Activated CD8-positive, alpha-beta T cell treated with anti-CD3 and anti-CD28 coated beads for 36 hours (primary cell): ENCODE results near the gene POLL. TPM values are rescaled to one million over a fixed set of nuclear protein-coding genes. Genes with fewer than 3 reads are reported as not detected.
A peak's percentile ranks its signal among the peaks of the same experiment; 100 is the strongest.

Experiments
- ATAC-seq: fragments of 200-7000 bp; cut with Tn5 transposase; one replicate; pipeline ENCODE4 v1.10.0; 2021; ENCODE audit warnings: mild to moderate bottlenecking, moderate library complexity
- CTCF ChIA-PET: fragments of 350-600 bp; sonication (Branson Sonifier 250); formaldehyde crosslinking; loops from one replicate; lab custom pipeline; 2021; ENCODE audit warnings: antibody characterized with exemption; lab: Charles Lee
- POLR2A ChIA-PET: fragments of 350-600 bp; sonication (Branson Sonifier 250); formaldehyde crosslinking; loops from one replicate; lab custom pipeline; 2021; ENCODE audit warnings: antibody characterized with exemption; lab: Charles Lee
- DNase-seq: peaks from one replicate; pipeline ENCODE4 v3.0.0-alpha.2; 2020
- H3K27ac Mint-ChIP-seq: one replicate; pipeline ENCODE4 v1.8.0; 2021; ENCODE audit warnings: mild to moderate bottlenecking, mixed read lengths
- H3K27me3 Mint-ChIP-seq: one replicate; pipeline ENCODE4 v1.8.0; 2021; ENCODE audit warnings: mixed read lengths
- H3K36me3 Mint-ChIP-seq: one replicate; pipeline ENCODE4 v1.8.0; 2021; ENCODE audit warnings: low read depth, mixed read lengths
- H3K4me1 Mint-ChIP-seq: one replicate; pipeline ENCODE4 v1.8.0; 2021; ENCODE audit warnings: low read depth, mixed read lengths
- H3K4me3 Mint-ChIP-seq: one replicate; pipeline ENCODE4 v1.8.0; 2021; ENCODE audit warnings: mild to moderate bottlenecking, moderate library complexity, mixed read lengths
- H3K9me3 Mint-ChIP-seq: one replicate; pipeline ENCODE4 v1.8.0; 2021; ENCODE audit warnings: mixed read lengths
- CTCF ChIP-seq: fragments of 200-600 bp; IDR thresholded peaks from one replicate; pipeline ENCODE4 v1.8.0; 2022; ENCODE audit warnings: antibody characterized with exemption, mild to moderate bottlenecking
- intact Hi-C: fragments of 100-400 bp; cut with micrococcal nuclease; formaldehyde crosslinking; loops from one replicate; pipeline ENCODE4 v1.10.0; 2022
- total RNA-seq, 2 experiments: library from RNA; stranded (reverse); gene quantifications; one replicate each; pipeline ENCODE4 v1.2.3, GENCODE V29; 2021

Gene POLL
- total RNA-seq, 2 experiments from 2014 or later, result 32.2 to 33.8 TPM

DNA sequence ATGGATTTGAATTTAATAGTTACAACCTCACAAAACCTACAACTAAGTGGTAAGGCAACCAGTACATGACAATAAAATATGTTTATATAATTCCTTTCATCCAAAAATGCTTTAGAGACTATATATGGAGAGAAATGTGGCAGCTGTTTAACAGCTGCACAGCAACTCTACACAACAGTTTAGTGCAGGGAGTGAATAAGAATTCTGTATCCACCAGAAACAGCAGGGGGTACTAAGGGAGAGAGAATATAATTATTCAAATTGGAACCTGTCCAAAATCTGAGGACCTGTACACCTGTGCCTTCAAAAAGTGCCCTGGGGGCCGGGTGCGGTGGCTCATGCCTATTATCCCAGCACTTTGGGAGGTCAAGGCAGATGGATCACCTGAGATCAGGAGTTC lies 49.6 kb downstream of the POLL start:
- ATAC-seq (no peak), DNase-seq (no peak)
- ChIA-PET POLR2A (interaction anchor here (0.7 kb wide), 1 partner anchor 9 kb away, joined by 3 read pairs; no protein-coding TSS in a partner anchor), CTCF (interaction anchor here (0.9 to 3.0 kb wide), 3 partner anchors 11 to 324 kb away, joined by 3 to 23 read pairs (median 16); no protein-coding TSS in a partner anchor)
- Mint-ChIP-seq H3K4me1 (no peaks in the 10 kb centered on the region), H3K27me3 (no peaks in the 10 kb centered on the region), H3K4me3 (no peak overlapping the region), H3K9me3 (no peaks in the 10 kb centered on the region), H3K36me3 (peaks cover 4% of the 10 kb centered on the region), H3K27ac (no peak overlapping the region)
- intact Hi-C loops, result no loop called here
- no peak for TF ChIP-seq CTCF

DNA sequence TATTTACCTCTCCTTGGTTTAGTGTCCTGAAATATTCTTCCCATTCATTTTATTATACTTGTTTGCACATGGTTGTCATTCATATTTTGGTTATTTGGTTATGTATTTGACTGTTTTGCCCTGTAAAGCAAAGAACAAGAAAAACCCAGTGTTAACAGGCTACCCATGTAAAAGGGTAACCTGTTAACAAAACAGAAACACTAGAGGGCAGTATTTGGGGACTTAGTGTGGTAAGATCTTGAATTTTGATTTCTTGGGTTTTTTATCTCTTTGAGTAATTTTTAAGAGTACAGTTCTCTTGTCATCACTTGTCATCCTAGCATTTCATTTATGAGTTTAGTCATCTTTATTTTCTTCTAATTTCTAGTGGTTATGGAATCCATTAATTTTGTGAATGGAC lies 51.3 kb downstream of the POLL start:
- ChIA-PET CTCF (interaction anchor here (0.7 to 7.8 kb wide), 10 partner anchors 8 to 323 kb away, joined by 3 to 39 read pairs (median 4); no protein-coding TSS in a partner anchor), POLR2A (no interaction called here)
- Mint-ChIP-seq H3K9me3 (no peaks in the 10 kb centered on the region), H3K4me3 (no peak overlapping the region), H3K27me3 (no peaks in the 10 kb centered on the region), H3K27ac (no peak overlapping the region), H3K36me3 (peaks cover 9% of the 10 kb centered on the region), H3K4me1 (no peaks in the 10 kb centered on the region)
- ATAC-seq (peak; percentile 66), DNase-seq (no peak)
- peak; percentile 58 for TF ChIP-seq CTCF
- intact Hi-C loops, result no loop called here

DNA sequence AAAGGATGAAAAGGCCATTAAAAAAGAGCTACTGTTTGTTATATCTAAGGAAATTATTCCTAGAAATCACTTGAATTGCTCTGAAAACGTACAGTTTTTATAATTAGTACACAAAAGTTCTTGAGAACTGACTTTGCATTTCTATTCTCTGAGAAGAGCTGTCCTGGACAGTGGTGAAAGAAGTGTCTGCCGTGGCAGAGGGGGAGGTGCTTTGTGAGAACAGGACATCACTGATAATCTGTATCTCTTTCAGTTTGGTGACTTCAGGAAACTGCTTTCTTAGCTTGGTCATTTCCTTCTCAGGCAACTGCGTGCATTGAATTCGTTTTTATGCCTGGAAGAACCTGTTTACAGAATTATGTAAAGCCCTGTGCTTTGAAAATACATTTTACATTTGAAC lies 52.1 kb downstream of the POLL start:
- Mint-ChIP-seq H3K4me1 (no peaks in the 10 kb centered on the region), H3K27ac (no peak overlapping the region), H3K4me3 (no peak overlapping the region), H3K27me3 (no peaks in the 10 kb centered on the region), H3K36me3 (peaks cover 9% of the 10 kb centered on the region), H3K9me3 (no peaks in the 10 kb centered on the region)
- ATAC-seq (no peak), DNase-seq (no peak)
- POLR2A ChIA-PET, result no interaction called here
- CTCF ChIA-PET, result interaction anchor here (0.7 to 7.8 kb wide), 9 partner anchors 9 to 322 kb away, joined by 3 to 39 read pairs (median 3); no protein-coding TSS in a partner anchor
- no peak for TF ChIP-seq CTCF
- intact Hi-C loops, result no loop called here

DNA sequence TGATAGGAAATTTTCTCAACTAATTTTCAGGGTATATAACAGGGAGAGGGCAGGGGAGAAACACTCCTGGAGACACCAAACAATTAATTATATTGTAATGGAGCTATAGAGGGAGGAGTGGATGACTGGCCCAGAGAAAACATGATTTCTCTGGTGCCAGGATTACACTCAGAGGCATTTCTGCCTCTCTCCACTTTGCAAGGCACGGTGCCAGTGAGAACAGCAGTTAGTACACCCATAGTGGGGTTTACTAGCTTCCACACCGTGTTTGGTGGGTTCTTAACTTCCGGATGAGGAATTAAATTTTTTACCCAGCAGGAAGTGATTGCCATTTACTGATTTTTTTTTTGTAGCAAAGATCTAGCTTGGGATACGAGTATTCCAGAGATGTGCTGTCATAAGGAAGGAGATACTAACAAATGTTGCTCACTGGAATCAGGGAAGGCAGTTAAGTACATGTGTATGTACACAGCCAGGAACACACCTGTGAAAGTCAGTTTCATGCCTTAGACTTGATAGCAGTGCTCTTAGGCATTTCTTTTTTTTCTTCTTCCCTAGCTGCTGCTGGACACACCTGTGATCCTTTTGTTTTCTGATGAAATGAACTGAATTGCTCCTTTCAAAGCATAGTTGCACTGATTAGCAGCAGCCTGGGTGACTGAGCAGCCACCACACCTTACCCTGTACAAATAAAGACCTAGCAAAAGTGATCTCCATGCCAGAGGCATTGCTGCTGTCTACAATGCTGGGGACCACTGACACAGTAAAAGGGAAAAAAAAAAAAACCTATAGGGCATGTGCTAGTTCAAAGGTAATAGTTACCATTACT lies 58.1 kb downstream of the POLL start:
- ATAC-seq (no peak), DNase-seq (no peak)
- Mint-ChIP-seq H3K4me3 (no peak overlapping the region), H3K27ac (no peak overlapping the region), H3K36me3 (peaks cover 13% of the 10 kb centered on the region), H3K27me3 (no peaks in the 10 kb centered on the region), H3K9me3 (no peaks in the 10 kb centered on the region), H3K4me1 (peaks cover 8% of the 10 kb centered on the region)
- ChIA-PET CTCF (interaction anchor here (7.8 kb wide), 1 partner anchor 41 kb away, joined by 39 read pairs; no protein-coding TSS in a partner anchor), POLR2A (interaction anchor here (1.2 kb wide), 1 partner anchor 24 kb away, joined by 3 read pairs; no protein-coding TSS in a partner anchor)
- intact Hi-C loops, result no loop called here
- no peak for TF ChIP-seq CTCF

- POLR2A ChIA-PET, result interaction anchor here (1.2 kb wide), 1 partner anchor 23 kb away, joined by 3 read pairs; no protein-coding TSS in a partner anchor
- ATAC-seq (no peak), DNase-seq (no peak)
- Mint-ChIP-seq H3K27ac (no peak overlapping the region), H3K4me1 (peaks cover 8% of the 10 kb centered on the region), H3K36me3 (peaks cover 9% of the 10 kb centered on the region), H3K27me3 (no peaks in the 10 kb centered on the region), H3K9me3 (no peaks in the 10 kb centered on the region), H3K4me3 (no peak overlapping the region)
- intact Hi-C loops, result no loop called here
- CTCF ChIA-PET, result interaction anchor here (7.8 kb wide), 1 partner anchor 41 kb away, joined by 39 read pairs; no protein-coding TSS in a partner anchor
- TF ChIP-seq CTCF, result no peak
These were observed 58.9 kb downstream of the POLL start for GRCh38 chr10:101529207-101529606.
